ENCODE results near the gene DNASE1L1. TPM values are rescaled to one million over a fixed set of nuclear protein-coding genes. Genes with fewer than 3 reads are reported as not detected.

DNASE1L1 gene
- total RNA-seq, 4 donors from 2014 or later, result 33.4 to 47.3 (median 38.8) TPM

DNA sequence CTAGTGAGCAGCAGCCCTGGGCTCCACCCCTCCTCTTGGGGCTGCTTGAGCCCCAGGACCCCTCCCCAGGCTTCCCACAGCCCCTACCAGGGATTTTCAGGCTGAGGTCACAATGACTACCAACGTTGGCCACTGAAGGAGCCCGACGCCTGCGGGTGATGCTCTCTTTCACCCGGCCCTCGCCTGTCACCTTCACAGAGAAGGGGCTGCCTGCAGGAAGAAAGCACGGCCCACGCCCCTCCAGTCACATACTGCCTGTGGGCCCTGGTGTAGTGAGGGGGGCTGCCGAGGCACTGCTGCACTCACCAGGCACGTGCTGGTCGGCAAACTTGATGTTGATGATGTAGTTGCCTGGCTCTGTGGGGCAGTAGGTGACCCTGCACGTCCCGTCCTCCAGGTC, 56.6 kb downstream of the DNASE1L1 start:
- DNase-seq (ENCODE audit: low spot score), result no peak
- no peak for ATAC-seq (ENCODE audit: low FRiP score)
- TF ChIP-seq, protein P1, sequence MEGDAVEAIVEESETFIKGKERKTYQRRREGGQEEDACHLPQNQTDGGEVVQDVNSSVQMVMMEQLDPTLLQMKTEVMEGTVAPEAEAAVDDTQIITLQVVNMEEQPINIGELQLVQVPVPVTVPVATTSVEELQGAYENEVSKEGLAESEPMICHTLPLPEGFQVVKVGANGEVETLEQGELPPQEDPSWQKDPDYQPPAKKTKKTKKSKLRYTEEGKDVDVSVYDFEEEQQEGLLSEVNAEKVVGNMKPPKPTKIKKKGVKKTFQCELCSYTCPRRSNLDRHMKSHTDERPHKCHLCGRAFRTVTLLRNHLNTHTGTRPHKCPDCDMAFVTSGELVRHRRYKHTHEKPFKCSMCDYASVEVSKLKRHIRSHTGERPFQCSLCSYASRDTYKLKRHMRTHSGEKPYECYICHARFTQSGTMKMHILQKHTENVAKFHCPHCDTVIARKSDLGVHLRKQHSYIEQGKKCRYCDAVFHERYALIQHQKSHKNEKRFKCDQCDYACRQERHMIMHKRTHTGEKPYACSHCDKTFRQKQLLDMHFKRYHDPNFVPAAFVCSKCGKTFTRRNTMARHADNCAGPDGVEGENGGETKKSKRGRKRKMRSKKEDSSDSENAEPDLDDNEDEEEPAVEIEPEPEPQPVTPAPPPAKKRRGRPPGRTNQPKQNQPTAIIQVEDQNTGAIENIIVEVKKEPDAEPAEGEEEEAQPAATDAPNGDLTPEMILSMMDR (IDR thresholded peaks at IDR 0.05), result no peak

DNA sequence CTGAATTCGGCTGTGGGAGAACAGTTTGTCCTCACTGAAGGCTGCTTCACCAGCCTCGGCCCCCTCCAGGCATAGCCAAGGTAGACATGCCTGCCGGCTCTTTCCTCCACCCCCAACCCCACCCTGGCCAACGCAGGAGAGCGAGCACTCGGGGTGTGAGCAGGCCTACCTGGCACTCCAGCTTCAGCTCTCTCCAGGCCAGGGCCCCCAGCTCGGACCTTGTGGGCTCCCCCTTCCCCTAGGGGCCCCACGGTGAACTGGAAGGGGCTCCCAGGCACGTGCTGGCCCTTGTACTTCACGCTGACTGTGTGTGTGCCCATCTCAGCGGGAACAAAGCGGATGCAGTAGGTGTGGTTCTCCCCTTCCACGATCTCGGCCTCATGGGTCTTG, 57.0 kb downstream of the DNASE1L1 start:
- DNase-seq (ENCODE audit: low spot score) (no peak), ATAC-seq (ENCODE audit: low FRiP score) (no peak)
- TF ChIP-seq, protein P1 (IDR thresholded peaks at IDR 0.05), result no peak

Small RNA genes within 50 kb of the gene (small RNA-seq; reads per million reads assigned to genes)
- 0.90 reads per million for gene MIR6858
- gene SNORA70, result not detected

Other genes starting within 250 kb of the DNASE1L1 start
- gene OPN1MW, start 226.7 kb downstream of the DNASE1L1 start, total RNA-seq, result not detected
- not detected for gene OPN1MW2, start 189.5 kb downstream of the DNASE1L1 start, total RNA-seq
- gene OPN1MW3, start 151.7 kb downstream of the DNASE1L1 start, total RNA-seq, result not detected
- not detected for gene TEX28, start 114.1 kb downstream of the DNASE1L1 start, total RNA-seq
- under 1 TPM in 2 of 4 donors, not detected in 2; 0.38 to 0.48 TPM for gene TKTL1, start 113.5 kb downstream of the DNASE1L1 start, total RNA-seq
- 1,000 to 10,000 TPM in 1 of 4 donors, 100 to 1,000 TPM in 3; 496 to 1,133 (median 729) TPM for gene FLNA, start 34.6 kb downstream of the DNASE1L1 start, total RNA-seq
- 10 to 100 TPM; 25.7 to 61.8 (median 53.2) TPM for gene EMD, start 30.0 kb downstream of the DNASE1L1 start, total RNA-seq
- 1,000 to 10,000 TPM; 6,220 to 8,957 (median 7,673) TPM for gene RPL10, start 10.9 kb downstream of the DNASE1L1 start, total RNA-seq
- 10 to 100 TPM; 20.8 to 76.3 (median 33.1) TPM for gene TAFAZZIN, start 2.3 kb upstream of the DNASE1L1 start, total RNA-seq
- 10 to 100 TPM; 23.8 to 51.8 (median 37.2) TPM for gene ATP6AP1, start 19.4 kb upstream of the DNASE1L1 start, total RNA-seq
- gene GDI1, start 27.9 kb upstream of the DNASE1L1 start, total RNA-seq, result 100 to 1,000 TPM in 2 of 4 donors, 10 to 100 TPM in 2; 75.3 to 119 (median 96.9) TPM
- gene FAM50A, start 34.9 kb upstream of the DNASE1L1 start, total RNA-seq, result 10 to 100 TPM; 49.2 to 83.2 (median 74.9) TPM
- gene PLXNA3, start 49.0 kb upstream of the DNASE1L1 start, total RNA-seq, result 10 to 100 TPM in 2 of 4 donors, 1 to 10 TPM in 2; 9.7 to 16.9 (median 11.3) TPM
- gene LAGE3, start 70.0 kb upstream of the DNASE1L1 start, total RNA-seq, result 10 to 100 TPM; 12.0 to 26.6 (median 19.7) TPM
- gene UBL4A, start 77.4 kb upstream of the DNASE1L1 start, total RNA-seq, result 10 to 100 TPM; 21.3 to 43.0 (median 34.0) TPM
- 10 to 100 TPM; 22.9 to 29.7 (median 26.9) TPM for gene SLC10A3, start 81.4 kb upstream of the DNASE1L1 start, total RNA-seq
- 10 to 100 TPM; 27.7 to 58.3 (median 34.7) TPM for gene FAM3A, start 107.0 kb upstream of the DNASE1L1 start, total RNA-seq
- gene G6PD, start 137.6 kb upstream of the DNASE1L1 start, total RNA-seq, result 10 to 100 TPM; 42.1 to 76.7 (median 58.5) TPM
- gene IKBKG, start 138.4 kb upstream of the DNASE1L1 start, total RNA-seq, result 10 to 100 TPM in 3 of 4 donors, 1 to 10 TPM in 1; 7.5 to 15.4 (median 12.3) TPM
- not detected for gene CTAG1A, start 175.9 kb upstream of the DNASE1L1 start, total RNA-seq
- not detected for gene CTAG1B, start 210.0 kb upstream of the DNASE1L1 start, total RNA-seq
- gene CTAG2, start 244.3 kb upstream of the DNASE1L1 start, total RNA-seq, result not detected